Activated CD4-positive, CD25-positive, alpha-beta regulatory T cell (primary cell): Measurements from ENCODE around the gene ACTN1.
"Not testable (repeated sequence)": the region's sequence is repeated elsewhere in the genome, so short reads cannot be mapped to it uniquely, and the experiment has no call there.

Experiments used
- DNase-seq, 4 experiments: peaks; one replicate each; lab custom pipeline; 2025; lab: John Stamatoyannopoulos, UW

Gene ACTN1

DNA sequence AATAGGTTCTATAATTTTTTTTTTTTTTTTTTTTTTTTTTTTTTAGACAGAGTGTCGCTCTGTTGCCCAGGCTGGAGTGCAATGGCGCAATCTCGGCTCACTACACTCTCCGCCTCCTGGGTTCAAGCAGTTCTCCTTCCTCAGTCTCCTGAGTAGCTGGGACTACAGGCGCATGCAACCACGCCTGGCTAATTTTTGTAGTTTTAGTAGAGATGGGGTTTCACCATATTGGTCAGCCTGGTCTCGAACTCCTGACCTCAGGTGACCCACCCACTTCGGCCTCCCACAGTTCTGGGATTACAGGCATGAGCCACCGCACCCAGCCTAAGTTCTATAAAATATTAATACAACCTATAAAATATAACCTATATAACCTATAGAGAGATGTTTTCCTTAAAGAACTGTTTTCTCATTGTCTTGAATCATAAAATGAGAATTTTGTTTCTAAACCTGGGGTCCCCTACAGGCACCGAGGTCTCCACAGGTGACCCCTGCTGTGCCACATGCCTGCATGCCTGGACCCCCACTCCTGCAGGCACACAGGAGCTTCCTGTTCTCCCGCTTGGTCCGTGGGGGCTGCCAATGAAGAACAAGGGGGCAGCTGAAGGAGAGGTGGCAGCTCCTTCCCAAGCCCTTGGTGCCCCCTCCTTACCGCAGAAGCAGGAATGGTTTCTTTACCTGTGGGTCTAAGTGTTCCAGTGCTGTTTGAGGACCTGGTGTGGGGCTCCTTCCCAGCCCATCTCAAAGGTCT is 115.3 kb downstream of the ACTN1 start:
- no peak for DNase-seq

DNA sequence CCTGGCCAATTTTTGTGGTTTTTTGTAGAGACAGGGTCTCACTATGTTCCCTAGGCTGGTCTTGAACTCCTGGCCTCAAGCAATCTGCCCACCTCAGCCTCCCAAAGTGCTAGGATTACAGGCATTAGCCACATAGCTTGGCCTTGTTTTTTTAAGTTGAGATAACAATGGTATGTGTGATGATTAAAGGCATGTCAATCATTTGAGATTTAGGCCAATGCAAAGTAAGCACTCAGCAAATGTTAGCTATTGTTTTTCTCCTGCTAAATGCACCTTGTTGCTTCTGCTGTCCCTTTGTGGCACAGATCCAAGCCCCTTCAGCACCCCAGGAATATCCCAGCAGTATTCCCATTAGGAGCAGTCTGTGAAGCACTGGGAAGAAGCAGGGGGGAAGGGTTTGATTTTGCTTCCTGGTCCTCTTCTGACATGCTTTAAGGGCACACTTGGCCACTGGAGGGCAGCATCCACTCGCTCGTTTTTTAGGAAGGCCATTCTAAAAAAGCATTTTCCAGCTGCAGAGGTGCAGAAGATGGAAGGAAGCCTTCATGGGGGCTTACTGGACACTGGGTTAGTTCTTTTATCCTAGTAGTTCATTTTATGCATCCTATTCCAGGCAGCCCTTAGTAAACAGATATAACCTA is 116.0 kb downstream of the ACTN1 start:
- peak in 3 of 4 experiments; percentile 14 to 47 (median 31) for DNase-seq

DNA sequence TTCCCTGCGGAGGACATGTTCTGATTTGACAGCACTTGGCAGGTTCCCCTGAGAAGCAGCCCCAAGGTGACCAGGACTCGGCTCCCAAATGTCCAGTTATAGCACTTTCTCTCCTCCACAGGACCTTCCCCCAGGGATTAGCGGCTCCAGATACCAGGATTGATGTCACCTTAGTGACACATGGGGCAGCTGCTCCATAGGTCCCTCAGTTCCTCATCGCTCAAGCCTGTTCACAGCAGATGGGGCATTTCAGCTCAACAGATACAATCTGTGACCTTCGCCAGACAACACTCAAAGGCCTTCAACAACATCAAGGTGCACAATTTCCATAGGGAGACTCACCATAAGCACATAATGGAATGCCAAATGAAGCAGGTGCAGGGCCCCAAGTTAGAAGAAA is 118.3 kb downstream of the ACTN1 start:
- no peak for DNase-seq

DNA sequence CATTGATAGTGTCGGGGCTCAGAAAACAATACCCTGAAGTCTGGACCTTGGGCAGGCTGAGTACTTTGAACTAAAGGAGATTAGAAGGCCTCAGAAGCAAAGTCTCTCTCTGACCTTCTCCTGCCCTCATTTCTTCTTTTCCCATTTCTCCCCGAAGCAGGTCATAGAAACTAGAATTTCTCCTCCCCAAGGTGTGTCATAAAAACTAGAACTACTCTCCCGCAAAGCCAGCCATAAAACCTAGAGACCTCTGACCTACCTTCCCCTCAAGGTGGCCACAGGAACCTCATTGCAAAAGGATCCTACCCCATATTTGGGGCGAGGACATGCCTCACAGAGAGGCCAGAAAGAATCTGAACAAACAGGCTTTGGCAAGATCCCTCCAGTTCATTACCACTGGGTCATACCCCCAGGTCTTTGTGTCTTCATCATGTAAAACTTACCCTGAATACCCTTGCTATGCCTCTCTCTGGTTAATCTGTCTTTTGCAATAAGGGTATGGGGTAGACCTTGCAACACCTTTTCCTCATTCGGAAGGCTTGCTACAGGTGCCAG is 121.5 kb downstream of the ACTN1 start:
- no peak for DNase-seq

DNA sequence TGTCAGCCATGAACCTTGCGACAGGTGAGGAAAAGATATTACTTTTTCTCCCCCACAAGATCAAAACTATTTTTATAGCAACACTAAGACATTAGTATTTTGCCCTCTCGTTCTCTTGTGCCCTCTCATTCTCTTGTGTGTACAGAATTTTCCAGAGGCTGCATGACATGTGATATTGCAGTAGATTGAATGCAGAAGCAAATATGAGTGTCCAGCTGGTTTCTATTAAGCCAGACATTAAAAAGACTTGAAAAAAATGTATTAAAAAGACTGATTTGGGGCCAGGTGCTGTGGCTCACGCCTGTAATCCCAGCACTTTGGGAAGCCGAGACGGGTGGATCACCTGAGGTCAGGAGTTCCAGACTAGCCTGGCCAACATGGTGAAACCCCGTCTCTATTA is 122.5 kb downstream of the ACTN1 start:
- no peak for DNase-seq

DNA sequence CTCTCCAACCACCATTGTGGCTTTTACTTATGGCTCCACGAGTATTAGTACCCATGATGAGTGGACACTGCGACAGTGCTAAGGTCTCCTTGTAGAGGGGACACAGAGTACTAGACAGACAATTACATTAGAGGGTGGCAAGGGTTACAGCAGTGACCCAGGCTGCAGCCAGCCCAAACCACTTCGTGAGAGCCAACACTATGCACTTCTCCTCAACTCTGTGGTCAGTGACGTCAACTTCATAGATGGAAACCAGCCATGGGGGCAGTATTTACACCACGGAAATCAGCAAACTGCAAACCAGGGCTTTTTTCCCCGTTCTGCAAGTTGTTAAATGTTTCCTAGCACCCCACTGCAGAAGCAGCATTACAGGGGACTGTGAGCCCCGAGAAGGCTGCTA is 124.7 kb downstream of the ACTN1 start:
- no peak for DNase-seq

DNA sequence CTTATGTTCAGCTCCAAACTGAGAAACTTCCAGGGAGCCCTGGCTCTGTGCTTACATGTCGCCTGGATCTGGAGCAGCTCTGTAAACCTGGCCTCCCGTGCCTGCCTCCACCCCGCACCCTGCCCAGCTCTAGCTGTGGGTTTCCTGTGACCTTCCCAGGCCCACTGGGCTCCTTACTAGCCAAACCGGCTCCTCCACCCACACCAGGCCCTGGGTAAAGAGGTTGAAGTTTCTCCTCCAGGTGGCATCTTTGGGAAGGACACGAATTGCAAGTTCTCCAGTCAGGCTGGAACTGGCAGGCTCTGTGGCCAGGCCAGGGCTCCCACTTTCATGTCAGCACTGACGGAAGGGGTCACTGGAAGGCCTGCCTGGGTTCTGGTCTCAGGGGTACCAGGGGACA is 125.4 kb downstream of the ACTN1 start:
- no peak for DNase-seq

DNA sequence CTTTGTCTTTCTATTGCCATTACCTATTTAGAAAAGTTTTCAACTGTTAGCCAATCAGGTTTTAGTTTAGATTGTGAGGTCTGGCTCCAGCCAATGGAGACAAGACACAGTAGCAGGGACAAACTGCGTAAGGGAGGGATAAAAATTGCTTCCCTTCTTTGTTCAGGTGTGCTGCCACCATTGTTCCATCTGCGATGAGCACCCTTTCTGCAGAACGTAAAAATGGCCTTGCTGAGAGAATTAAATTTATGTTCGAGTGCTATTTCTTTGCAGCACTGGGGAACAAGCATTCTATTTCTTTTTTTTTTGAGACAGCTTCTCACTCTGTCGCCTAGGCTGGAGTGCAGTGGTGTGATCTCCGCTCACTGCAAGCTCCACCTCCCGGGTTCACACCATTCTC is 126.6 kb downstream of the ACTN1 start:
- DNase-seq = not testable (repeated sequence)

DNA sequence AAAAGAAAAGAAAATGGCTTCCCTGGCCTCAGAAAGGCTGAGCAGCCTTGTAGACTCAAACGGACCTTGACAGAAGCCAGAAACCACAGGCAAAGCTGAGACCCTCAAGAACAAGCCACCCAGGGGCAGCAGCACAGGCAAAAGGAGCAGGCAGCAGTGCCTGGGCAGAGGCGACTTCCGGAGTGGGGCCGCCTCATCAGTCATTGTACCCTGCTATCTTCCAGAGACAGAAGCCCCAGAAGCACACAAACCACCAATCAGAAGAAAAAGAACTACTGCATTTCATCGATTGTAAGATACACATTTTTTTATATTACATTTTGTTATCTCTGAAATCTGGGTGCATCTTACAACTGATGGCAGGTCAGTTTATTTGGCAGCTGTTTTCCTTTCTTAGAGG is 128.0 kb downstream of the ACTN1 start:
- no peak for DNase-seq

DNA sequence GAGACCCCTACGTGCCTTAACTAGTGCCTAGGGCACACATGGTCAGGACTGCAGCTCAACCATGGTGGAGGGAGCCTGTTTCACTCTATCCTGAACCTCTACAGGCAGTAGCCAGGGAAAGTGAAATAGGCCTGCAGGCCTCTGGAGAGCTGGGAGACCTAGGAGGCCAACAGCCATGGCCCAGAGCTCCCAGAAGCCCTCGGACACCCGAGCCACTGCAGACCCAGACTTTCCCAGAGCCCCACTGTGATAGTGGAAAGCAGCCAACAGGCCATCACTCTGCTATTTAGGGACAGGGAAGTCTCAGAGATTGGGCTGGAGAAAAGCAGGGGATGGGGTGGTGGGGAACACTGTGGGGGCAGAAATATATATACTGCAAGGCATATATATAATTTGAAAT is 129.7 kb downstream of the ACTN1 start:
- no peak for DNase-seq

DNA sequence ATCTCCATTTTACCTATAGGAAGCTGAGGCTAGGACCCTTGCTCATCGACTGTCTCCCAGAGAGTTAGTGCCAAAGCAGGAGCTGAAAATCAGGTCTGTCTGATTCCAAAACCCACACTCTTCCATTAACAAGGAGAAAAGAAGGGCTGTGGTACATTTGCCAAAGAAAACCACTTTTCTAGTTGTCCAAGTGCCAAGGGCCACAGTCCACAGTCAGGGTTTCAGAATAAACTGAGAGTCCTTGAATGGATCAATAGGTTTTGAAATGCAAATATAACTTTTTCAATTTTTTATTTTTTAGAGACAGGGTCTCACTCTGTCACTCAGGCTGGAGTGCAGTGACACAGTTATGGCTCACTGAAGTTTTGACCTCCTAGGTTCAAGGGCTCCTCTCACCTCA is 130.8 kb downstream of the ACTN1 start:
- no peak for DNase-seq

DNA sequence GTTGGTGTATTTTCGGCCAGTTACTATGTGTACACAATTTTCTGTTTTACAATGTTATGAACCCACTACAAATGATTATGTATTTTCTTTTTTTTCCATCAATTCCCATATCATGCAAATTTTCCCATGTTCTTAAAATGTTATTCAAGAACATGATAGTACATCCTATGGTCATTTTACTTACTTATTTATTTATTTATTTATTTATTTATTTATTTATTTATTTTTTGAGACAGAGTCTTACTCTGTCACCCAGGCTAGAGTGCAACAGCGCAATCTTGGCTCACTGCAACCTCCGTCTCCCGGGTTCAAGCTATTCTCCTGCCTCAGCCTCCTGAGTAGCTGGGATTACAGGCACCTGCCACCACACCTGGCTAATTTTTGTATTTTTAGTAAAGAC is 131.5 kb downstream of the ACTN1 start:
- not testable (repeated sequence) for DNase-seq

DNA sequence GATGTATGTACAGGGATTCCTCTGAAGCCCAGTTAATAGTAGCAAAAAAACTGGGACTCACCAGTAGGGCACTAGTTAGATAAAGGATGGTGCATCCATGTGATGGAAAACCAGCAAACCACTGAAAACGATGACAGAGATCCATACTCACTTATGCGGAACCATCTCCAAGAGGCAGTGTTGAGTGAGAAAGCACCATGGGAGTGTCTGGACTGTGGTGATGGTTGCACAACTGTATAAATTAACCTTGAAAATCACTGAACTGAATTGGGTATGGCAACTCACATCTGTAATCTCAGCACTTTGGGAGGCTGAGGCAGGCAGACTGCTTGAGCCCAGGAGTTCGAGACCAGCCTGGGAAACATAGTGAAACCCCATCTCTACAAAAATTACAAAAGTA is 132.6 kb downstream of the ACTN1 start:
- no peak for DNase-seq

DNA sequence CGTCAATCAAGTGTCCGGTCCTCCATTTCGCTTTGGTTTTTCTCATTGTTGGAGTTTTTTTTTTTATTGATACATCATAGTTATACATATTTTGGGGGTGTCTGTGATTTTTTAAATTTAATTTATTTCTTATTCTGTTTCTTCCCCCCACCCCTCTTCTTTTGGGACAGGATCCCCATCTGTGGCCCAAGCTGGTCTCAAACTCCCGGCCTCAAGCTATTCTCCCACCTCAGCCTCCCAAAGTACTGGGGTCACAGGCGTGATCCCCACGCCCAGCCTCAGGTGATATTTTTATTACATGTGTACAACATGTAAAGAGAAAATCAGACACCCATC is 134.9 kb downstream of the ACTN1 start:
- DNase-seq = no peak

DNA sequence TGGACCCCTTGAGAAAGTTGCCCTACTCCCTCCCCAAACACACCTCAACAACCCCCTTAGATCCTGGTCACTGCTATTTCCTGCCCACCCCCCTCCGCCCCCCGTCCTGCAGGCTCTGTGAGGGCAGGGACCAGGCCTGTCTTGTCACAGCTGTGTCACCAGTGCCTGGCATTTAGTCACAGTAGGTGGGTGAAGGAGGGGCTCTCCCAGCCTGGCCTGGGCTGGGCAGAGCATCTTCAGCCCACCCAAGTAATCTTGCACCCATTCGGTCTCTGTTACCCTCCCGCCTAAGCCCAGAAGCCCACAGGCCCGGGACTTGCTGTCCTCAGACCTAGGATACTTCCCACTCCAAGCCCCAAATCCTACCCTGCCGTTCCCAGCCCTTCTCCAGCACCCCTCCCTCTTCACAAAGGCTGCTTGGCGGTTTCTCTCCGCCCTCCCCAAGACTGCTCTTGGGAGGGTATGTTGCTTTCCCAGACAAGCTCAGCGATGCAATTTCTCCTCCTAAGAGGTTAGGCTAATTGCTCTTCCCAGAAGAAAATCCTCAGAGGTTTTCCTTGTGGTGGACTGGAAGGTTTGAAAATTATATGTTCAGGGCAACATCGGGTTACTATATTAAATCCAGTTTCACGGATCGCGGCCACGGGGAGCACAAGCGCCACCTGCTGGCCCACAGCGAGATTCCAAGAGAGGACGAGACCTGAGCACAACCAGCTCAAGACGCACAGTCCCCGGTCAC is 135.5 kb downstream of the ACTN1 start:
- peak; percentile 57 to 63 (median 62) for DNase-seq

DNA sequence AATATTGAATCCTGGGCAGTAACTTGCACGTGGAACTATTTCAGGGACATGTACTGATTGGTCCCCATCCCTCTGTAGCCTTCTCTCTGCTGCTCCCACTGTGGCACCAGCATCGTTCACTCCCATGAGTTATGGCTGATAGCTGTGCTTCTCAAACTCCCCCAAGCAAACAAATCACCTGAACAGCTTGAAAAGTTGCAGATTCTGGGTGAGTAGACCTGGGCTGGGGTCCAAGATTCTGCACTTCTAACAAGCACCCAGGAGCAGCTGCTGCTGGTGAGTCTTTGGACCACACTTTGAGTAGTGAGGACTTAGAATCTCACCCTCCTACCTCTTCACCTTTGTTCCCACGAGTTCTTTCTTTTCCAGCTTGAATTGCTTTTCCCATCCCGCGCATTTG is 136.8 kb downstream of the ACTN1 start:
- DNase-seq = no peak

DNA sequence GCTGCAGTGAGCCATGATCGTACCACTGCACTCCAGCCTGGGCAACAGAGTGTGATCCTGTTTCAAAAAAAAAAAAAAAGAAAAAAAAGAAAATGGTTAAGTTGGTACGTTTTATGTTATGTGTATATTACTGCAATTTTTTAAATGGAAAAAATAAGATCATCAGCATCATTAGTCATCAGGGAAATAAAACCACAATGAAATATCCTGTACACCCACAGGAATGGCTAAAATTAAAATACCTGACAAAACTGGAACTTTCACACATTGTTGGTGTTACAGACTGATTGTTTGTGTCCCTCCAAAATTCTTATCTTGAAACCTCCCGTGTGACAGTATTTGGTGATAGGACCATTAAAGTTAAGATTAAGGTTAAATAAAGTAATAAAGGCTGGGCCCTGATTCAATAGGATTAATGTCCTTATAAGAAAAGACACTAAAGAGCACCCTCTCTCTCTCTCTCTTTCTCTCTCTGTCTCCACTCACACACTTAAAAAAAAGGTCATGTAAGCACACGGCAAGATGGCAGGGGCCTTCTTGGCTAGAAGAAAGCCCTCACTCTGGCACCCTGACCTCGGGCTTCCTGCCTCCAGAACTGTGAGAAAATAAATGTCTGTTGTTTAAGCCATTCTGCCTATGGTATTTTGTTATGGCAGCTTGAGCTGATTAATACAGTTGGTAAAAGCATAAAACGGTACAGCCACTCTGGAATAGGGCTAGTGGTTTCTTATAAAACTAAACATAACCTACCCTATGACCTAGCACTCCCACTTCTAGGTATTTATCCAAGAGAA is 137.9 kb downstream of the ACTN1 start:
- no peak for DNase-seq

DNA sequence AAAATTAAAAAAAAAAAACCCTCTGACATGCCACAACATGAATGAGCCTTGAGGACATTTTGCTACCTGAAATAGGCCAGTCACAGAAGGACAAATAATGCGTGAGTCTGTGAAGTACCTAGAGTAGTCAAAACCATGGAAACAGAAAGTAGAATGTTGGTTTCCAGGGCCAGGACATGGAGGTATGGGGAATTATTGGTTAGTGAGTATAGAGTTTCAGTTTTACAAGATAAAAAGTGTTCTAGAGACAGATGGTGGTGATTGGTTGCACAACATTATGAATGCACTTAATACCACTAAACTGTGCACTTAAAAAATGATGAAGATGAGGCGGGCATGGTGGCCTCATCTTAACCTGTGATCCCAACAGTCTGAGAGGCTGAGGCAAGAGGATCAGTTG is 138.6 kb downstream of the ACTN1 start:
- DNase-seq = no peak

DNA sequence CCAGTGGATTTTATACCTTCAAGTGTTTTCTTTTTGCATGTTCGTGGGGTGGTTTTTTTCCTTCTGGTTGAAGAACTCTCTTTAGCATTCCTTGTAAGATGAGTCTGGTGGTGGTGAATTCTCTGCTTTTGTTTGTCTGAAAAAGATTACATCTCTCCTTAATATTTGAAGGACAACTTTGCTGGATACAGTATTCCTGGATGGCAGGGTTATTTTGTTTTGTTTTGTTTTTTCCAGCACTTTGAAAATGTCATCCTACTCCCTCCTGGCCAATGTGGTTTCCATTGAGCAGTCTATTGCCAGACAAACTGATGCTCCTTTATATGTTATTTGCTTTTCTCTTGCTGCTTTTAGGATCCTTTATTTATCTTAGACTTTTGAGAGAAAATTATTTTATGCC is 143.0 kb downstream of the ACTN1 start:
- DNase-seq = no peak

DNA sequence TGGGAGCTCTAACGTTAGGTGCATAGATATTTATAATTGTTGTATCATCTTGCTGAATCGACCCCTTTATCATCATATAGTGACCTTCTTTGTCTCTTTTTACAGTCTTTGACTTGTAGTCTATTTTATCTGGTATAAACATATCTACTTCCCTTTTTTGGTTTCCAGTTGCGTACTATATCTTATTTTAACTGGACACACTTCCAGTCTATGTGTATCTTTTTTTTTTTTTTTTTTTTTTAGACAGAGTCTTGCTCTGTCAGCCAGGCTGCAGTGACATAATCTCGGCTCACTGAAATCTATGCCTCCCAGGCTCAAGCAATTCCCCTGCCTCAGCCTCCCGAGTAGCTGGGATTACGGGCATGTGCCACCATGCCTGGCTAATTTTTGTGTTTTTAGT is 144.3 kb downstream of the ACTN1 start:
- DNase-seq = no peak

DNA sequence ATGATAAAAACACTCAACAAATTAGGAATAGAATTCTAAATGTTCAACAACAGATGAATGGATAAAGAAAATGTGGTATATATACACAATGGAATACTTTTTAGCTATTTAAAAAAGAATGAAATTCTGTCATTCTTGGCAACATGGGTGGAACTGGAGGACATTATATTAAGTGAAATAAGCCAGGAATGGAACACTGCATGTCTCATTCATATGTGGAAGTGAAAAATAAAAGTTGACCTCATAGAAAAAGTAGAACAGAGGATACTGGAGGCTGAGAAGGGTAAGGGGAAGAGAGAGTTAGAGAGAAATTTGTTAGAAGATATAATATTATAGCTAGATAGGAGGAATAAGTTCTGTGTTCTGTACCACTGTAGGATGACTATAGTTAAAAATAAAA is 150.4 kb downstream of the ACTN1 start:
- no peak for DNase-seq

DNA sequence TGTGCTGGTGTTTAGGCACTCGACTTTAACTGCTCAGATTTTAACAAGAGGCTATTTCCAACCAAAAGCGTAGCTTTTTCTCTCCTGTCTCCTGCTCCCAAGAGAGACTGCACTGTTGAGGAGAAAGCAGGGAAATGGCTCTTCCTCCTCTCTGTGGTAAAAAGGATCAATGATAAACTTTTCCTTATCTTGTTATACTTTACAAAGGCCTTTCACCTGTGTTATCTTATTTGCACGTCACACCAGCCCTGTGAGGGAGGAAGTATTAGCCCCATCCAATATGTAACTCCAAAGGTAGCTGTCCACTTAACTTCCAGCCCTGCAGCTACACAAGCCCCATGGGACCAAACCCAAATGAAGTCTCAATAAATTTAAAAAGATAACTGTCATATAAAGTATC is 153.4 kb downstream of the ACTN1 start:
- no peak for DNase-seq
